Endodermal cell (in vitro differentiated cells): ENCODE results near the gene SLC25A22. TPM values are rescaled to one million over a fixed set of nuclear protein-coding genes. Genes with fewer than 3 reads are reported as not detected.

ENCODE experiments used
- DNase-seq: peaks from one replicate; pipeline ENCODE4 v3.0.0-alpha.2; 2017
- H3K27ac ChIP-seq: 2 replicates; pipeline ENCODE4 v1.5.1; 2013; ENCODE audit warnings: mild to moderate bottlenecking, low read depth, low read length, moderate library complexity
- H3K27me3 ChIP-seq: 2 replicates; pipeline ENCODE4 v1.6.1; 2013; ENCODE audit warnings: mild to moderate bottlenecking, low read length, moderate library complexity; ENCODE audit not compliant: insufficient read depth, control insufficient read depth, poor library complexity, severe bottlenecking
- H3K36me3 ChIP-seq: 2 replicates; pipeline ENCODE4 v1.7.0; 2013; ENCODE audit warnings: mild to moderate bottlenecking, low read length, moderate library complexity; ENCODE audit not compliant: control insufficient read depth, insufficient read depth
- H3K4me1 ChIP-seq: one replicate; pipeline ENCODE4 v1.7.0; 2013; ENCODE audit warnings: low read length; ENCODE audit not compliant: control insufficient read depth, insufficient read depth
- H3K4me3 ChIP-seq: 2 replicates; pipeline ENCODE4 v1.5.1; 2013; ENCODE audit warnings: mild to moderate bottlenecking, low read length, moderate library complexity
- H3K9ac ChIP-seq: 2 replicates; pipeline ENCODE4 v1.6.1; 2013; ENCODE audit warnings: mild to moderate bottlenecking, low read length, moderate library complexity; ENCODE audit not compliant: poor library complexity, severe bottlenecking; ENCODE audit errors: extremely low read depth
- H3K9me3 ChIP-seq: 2 replicates; pipeline ENCODE4 v1.6.1; 2013; ENCODE audit warnings: mild to moderate bottlenecking, low read length, moderate library complexity; ENCODE audit not compliant: control insufficient read depth
- H3K27ac Mint-ChIP-seq: 2 replicates; pipeline ENCODE4 v1.8.0; 2020; ENCODE audit warnings: mixed read lengths
- H3K27me3 Mint-ChIP-seq: 2 replicates; pipeline ENCODE4 v1.8.0; 2021; ENCODE audit warnings: mild to moderate bottlenecking, mixed read lengths; ENCODE audit not compliant: insufficient read depth
- H3K36me3 Mint-ChIP-seq: 2 replicates; pipeline ENCODE4 v1.8.0; 2020; ENCODE audit warnings: low read depth, mixed read lengths
- H3K4me1 Mint-ChIP-seq: 2 replicates; pipeline ENCODE4 v1.8.0; 2020; ENCODE audit warnings: mixed read lengths
- H3K4me3 Mint-ChIP-seq: 2 replicates; pipeline ENCODE4 v1.8.0; 2020; ENCODE audit warnings: mild to moderate bottlenecking, moderate library complexity, mixed read lengths
- H3K9me3 Mint-ChIP-seq: 2 replicates; pipeline ENCODE4 v1.8.0; 2020; ENCODE audit warnings: mild to moderate bottlenecking, mixed read lengths
- WGBS, 2 experiments: methylation state at CpG; one replicate each; pipeline versions ENCODE4 v1.1.5 to v1.1.7; 2013; ENCODE audit warnings: missing lambda C conversion rate in 2 of 2, mixed read lengths in 1 of 2; ENCODE audit not compliant: insufficient coverage in 1 of 2, insufficient read length in 1 of 2; 5-methylcytosine and 5-hydroxymethylcytosine counted together
- total RNA-seq, 2 donors: library from RNA; stranded (reverse); fragmentation: NEBNext Ultra II Directional in 1 of 2; extraction: Animal tissue kit (Norgen Biotek cat#: 25700) in 1 of 2; gene quantifications; 2 replicates in 1 of 2; 3 replicates in 1 of 2; pipeline ENCODE4 v1.2.1, GENCODE V29; 2021
- TF ChIP-seq, protein P1 (sequence below): fragments of 200-600 bp; sonication (generic); conservative IDR thresholded peaks from 2 replicates; pipeline ENCODE4 v1.5.0; 2021; ENCODE audit warnings: antibody characterized with exemption, mild to moderate bottlenecking

The SLC25A22 gene
- total RNA-seq, 2 donors from 2014 or later = 46.5 to 56.2 TPM

DNA sequence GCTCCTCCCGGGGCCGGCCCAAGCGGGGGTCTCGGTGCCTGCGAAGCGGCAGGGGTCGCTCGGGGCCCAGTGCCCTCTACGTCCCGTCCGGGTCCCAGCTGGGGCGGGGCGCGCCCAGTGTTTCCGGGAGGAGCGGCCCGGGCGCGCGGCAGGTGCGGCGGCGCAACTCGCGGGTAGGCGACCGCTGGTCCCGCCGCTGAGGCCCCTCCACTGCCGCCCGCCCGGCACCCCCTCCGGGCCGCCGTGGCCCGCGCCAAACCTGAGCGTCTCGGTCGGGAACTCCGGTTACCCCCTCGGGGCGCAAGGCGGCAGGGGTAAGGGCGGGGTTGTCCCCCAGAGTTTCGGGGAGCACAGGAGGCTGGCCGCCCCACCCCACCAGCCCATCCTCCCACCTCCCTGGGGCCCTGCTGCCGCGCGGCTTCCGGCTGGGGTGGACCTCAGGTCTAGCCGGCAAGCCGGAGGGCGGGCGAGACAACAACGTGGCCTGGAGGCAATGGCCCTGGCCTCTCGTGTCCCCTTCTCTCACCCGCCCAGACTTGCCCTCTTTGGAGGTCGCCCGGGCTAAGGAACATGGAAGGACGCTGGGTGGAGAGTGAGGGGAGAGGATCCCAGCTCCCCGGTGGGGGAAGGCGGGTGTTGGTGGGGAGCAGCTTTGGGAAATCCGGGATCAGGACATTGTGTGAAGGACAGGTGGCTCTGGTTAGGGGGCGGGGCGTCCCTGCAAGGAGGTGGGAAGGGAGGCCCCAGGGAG lies 29.2 kb upstream of the SLC25A22 start:
- WGBS, 2 experiments = 4% methylated on average over 66 of the region's 66 CpGs; no CpG with 5 or more reads in 1 of the 2 experiments
- H3K9me3 Mint-ChIP-seq = no peaks in the 10 kb centered on the region
- no peaks in the 10 kb centered on the region for H3K36me3 ChIP-seq
- H3K9me3 ChIP-seq = no peaks in the 10 kb centered on the region
- DNase-seq = peak; percentile 89
- peak overlapping the region; percentile 90 for H3K27ac Mint-ChIP-seq
- H3K27me3 Mint-ChIP-seq = peaks cover 48% of the 10 kb centered on the region
- H3K36me3 Mint-ChIP-seq = peaks cover 12% of the 10 kb centered on the region
- no peak overlapping the region for H3K9ac ChIP-seq
- H3K4me3 Mint-ChIP-seq = peak overlapping the region; percentile 69
- TF ChIP-seq, protein P1, sequence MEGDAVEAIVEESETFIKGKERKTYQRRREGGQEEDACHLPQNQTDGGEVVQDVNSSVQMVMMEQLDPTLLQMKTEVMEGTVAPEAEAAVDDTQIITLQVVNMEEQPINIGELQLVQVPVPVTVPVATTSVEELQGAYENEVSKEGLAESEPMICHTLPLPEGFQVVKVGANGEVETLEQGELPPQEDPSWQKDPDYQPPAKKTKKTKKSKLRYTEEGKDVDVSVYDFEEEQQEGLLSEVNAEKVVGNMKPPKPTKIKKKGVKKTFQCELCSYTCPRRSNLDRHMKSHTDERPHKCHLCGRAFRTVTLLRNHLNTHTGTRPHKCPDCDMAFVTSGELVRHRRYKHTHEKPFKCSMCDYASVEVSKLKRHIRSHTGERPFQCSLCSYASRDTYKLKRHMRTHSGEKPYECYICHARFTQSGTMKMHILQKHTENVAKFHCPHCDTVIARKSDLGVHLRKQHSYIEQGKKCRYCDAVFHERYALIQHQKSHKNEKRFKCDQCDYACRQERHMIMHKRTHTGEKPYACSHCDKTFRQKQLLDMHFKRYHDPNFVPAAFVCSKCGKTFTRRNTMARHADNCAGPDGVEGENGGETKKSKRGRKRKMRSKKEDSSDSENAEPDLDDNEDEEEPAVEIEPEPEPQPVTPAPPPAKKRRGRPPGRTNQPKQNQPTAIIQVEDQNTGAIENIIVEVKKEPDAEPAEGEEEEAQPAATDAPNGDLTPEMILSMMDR = peak; percentile 18
- peaks cover 22% of the 10 kb centered on the region for H3K4me1 Mint-ChIP-seq
- peak overlapping the region; percentile 68 for H3K4me3 ChIP-seq
- no peak overlapping the region for H3K27ac ChIP-seq
- H3K27me3 ChIP-seq = peaks cover 66% of the 10 kb centered on the region
- peaks cover 18% of the 10 kb centered on the region for H3K4me1 ChIP-seq

- no peak overlapping the region for H3K9ac ChIP-seq
- DNase-seq = no peak
- H3K4me3 ChIP-seq = peak overlapping the region; percentile 68
- H3K4me1 ChIP-seq = peaks cover 14% of the 10 kb centered on the region
- H3K36me3 Mint-ChIP-seq = peaks cover 13% of the 10 kb centered on the region
- peaks cover 19% of the 10 kb centered on the region for H3K4me1 Mint-ChIP-seq
- no peak overlapping the region for H3K27ac Mint-ChIP-seq
- peak overlapping the region; percentile 69 for H3K4me3 Mint-ChIP-seq
- H3K27ac ChIP-seq = no peak overlapping the region
- H3K27me3 Mint-ChIP-seq = peaks cover 43% of the 10 kb centered on the region
- no peaks in the 10 kb centered on the region for H3K36me3 ChIP-seq
- TF ChIP-seq, protein P1 = no peak
- 6 to 7% methylated on average over 18 to 22 of the region's 22 CpGs for WGBS, 2 experiments
- H3K27me3 ChIP-seq = peaks cover 61% of the 10 kb centered on the region
- H3K9me3 Mint-ChIP-seq = no peaks in the 10 kb centered on the region
- no peaks in the 10 kb centered on the region for H3K9me3 ChIP-seq
These were observed 28.7 kb upstream of the SLC25A22 start for GRCh38 chr11:826836-827145.

DNA sequence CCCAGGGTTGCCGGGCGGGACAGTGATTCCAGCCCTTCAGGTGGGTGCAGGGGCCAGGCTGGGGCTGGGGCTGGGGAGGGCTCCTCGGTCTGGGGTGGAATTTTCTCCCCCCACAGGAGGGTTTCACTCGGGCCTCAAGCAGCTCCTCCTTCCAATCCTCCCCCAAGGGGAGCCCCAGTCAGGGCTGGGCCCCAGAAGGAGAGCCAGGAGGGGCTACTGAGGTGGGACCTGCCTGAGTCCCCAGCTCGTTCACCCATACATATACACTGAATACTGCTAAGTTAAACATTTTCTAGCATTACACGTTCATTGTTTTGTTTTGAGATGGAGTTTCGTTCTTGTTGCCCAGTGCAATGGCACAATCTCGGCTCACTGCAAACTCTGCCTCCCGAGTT lies 28.1 kb upstream of the SLC25A22 start:
- DNase-seq = no peak
- peak overlapping the region; percentile 68 for H3K4me3 ChIP-seq
- H3K9me3 ChIP-seq = no peaks in the 10 kb centered on the region
- peaks cover 56% of the 10 kb centered on the region for H3K27me3 ChIP-seq
- Mint-ChIP-seq H3K27me3 (peaks cover 37% of the 10 kb centered on the region), H3K4me1 (peaks cover 15% of the 10 kb centered on the region), H3K4me3 (peak overlapping the region; percentile 69), H3K27ac (no peak overlapping the region), H3K9me3 (no peaks in the 10 kb centered on the region), H3K36me3 (peaks cover 13% of the 10 kb centered on the region)
- H3K27ac ChIP-seq = no peak overlapping the region
- TF ChIP-seq, protein P1 = no peak
- no peak overlapping the region for H3K9ac ChIP-seq
- no peaks in the 10 kb centered on the region for H3K36me3 ChIP-seq
- H3K4me1 ChIP-seq = peaks cover 9% of the 10 kb centered on the region
- WGBS, 2 experiments = 92% methylated on average over 5 to 8 of the region's 9 CpGs
